WI38 (cell line): Measurements from ENCODE around the gene C19orf67.

Experiments used
- H3K4me3 ChIP-seq: 2 replicates; pipeline ENCODE4 v1.5.1; 2011; ENCODE audit warnings: low read depth, mild to moderate bottlenecking, control low read depth, low read length
- TF ChIP-seq, protein P1 (sequence below): IDR thresholded peaks from 2 replicates; pipeline ENCODE4 v1.5.1; 2012; ENCODE audit warnings: low read depth, mild to moderate bottlenecking, control low read depth, low read length

The C19orf67 gene

DNA sequence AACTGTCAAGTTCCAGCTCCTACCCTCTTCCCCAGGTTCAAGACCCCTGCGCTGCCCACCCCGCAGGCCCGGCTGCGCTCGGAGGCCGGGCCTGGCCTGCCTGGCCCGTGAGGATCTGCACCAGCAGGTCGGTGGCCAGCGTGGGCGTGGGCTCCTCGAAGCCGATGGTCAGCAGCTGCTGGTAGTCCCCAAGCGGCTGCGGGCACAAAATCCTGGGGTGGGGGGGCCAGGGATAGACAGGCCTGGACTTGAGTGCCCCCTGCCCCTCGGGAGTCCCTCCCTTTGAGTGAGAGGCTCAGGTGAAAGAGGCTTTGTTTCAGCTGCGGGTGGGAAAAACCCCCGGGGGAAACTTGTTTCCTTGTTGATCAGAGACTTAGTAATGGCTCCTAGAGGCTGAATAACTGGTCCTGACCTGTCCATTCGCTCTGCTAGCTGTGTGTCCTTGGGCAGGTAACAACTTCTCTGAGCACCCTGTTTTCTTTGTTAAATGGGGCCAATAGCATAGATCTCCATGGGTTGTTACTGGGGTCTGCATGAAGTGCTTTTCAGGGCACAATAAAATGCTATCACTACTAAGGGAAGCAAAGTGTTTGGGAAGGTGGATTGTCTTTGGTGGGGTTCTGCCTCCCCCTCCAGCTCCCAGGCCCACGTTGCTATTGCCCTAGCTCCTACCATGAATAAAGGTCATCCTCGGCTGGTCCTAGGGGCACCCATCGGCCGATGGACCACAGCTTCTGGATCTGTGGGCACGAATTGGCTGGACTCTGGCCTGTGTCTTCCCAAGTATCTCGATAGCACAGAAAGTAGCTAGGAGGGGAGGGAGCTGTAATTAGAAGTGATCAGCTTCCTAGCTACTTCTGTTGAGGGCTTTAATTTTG lies 3.5 kb downstream of the C19orf67 start:
- peak overlapping the region; percentile 74 for H3K4me3 ChIP-seq

DNA sequence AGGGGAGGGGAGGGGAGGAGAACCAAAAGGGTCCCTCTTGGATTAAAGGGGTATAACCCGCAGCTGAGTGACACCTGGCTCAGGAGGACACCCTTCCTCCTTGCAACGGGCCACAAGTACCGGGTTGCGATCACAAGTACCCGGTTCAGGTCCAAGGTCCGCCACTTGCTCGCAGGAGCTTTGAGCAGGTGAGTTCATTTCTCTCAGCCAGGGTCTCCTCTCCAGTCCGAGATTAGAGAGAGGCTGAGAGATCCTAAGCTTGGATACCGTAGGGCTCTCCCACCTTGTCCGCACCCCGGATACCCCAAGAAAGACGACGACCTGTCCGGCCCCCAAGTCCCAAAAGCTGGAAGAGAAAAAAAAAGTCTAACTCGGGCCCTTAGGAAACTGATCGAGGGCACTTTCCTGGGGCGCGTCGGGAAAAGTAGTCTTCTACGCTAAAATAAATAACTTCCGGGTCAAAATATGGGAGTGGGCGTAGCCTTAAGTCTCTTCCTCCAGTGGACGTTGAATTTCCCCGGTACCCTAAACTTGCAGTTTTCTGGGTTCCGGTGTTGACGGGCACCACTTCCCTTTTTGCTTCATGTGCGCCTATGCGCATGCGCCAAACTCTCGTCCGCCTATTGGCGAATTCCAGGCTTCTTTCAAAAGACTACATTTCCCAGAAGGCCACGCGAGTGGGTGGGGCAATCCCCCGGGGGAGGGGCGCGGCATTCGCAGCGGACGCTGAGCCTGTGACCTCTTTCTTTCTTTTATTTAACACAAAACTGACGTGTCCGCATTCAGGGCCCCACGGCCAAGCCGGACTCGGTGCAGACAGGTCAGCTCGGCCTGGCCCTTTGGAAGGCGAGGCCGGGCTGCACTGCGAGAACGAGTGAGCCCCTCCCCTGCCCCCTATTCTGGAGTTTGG lies 4.4 kb downstream of the C19orf67 start:
- TF ChIP-seq, protein P1, sequence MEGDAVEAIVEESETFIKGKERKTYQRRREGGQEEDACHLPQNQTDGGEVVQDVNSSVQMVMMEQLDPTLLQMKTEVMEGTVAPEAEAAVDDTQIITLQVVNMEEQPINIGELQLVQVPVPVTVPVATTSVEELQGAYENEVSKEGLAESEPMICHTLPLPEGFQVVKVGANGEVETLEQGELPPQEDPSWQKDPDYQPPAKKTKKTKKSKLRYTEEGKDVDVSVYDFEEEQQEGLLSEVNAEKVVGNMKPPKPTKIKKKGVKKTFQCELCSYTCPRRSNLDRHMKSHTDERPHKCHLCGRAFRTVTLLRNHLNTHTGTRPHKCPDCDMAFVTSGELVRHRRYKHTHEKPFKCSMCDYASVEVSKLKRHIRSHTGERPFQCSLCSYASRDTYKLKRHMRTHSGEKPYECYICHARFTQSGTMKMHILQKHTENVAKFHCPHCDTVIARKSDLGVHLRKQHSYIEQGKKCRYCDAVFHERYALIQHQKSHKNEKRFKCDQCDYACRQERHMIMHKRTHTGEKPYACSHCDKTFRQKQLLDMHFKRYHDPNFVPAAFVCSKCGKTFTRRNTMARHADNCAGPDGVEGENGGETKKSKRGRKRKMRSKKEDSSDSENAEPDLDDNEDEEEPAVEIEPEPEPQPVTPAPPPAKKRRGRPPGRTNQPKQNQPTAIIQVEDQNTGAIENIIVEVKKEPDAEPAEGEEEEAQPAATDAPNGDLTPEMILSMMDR: no peak
- H3K4me3 ChIP-seq: peak overlapping the region; percentile 78

More for the DNA sequence above, 3.5 kb downstream of the C19orf67 start:
- TF ChIP-seq, protein P1: no peak

DNA sequence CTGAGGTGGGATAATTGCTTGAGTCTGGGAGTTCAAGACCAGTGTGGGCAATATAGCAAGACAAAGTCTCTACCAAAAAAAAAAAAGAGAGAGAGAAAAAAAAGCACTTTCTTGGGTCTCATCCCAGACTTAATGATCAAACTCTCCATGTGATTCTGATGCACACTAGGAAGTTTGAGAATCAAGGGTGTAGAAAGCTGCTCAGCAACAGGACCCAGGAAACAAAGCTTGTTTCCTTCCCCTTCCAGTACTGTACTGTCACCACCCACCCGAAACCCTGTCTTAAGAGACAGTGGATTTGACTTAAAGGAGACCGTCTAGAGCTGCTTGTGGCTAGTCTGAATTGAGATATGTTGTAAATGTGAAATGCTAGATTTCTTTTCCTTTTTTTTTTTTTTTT lies 7.2 kb downstream of the C19orf67 start:
- no peak overlapping the region for H3K4me3 ChIP-seq
- TF ChIP-seq, protein P1: no peak

DNA sequence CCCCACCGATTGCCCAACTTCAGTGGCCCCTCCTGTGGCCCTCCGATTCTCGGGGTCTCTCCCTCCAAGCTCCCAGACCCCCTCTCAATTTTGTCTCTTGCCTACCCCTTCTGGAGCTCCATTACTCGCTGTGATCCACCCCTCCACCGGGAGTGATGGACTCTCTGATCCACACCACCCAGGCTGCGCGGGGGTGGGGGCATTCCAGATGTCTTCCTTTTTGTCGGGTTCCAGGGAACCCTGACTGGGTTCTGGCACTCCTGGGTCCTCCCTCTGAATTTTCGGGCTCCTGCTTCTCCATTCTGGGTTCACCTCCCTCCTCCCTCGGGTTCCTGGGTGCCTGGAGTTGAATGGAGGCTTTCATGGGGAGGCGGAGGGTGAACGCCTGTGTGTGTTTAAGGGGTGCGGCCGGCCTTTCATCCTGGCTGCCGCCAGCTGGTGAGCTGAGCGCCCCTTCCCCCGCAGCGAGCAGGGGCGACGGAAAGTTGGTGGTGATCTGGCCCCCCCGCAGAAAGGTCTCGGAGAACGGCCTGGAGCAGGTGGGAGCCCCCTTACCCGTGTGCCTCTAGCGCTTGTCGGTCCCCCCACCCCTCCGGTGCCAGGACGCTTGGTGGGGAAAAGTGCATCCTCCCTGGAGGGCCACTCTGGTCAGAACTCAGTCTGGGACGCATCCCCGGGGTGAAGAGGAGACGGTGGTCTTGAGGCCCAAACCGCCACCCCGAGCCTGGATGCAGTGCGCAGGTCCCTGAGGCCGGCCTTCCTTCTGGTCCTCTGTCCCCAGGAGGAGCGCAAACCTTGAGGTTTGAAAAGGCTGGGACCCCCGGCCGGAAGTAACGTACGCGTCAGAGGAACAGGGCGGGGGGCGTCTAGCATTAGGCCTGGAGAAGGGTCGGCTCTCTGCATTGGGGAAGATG lies 11.4 kb downstream of the C19orf67 start:
- peak overlapping the region; percentile 74 for H3K4me3 ChIP-seq
- TF ChIP-seq, protein P1: no peak

DNA sequence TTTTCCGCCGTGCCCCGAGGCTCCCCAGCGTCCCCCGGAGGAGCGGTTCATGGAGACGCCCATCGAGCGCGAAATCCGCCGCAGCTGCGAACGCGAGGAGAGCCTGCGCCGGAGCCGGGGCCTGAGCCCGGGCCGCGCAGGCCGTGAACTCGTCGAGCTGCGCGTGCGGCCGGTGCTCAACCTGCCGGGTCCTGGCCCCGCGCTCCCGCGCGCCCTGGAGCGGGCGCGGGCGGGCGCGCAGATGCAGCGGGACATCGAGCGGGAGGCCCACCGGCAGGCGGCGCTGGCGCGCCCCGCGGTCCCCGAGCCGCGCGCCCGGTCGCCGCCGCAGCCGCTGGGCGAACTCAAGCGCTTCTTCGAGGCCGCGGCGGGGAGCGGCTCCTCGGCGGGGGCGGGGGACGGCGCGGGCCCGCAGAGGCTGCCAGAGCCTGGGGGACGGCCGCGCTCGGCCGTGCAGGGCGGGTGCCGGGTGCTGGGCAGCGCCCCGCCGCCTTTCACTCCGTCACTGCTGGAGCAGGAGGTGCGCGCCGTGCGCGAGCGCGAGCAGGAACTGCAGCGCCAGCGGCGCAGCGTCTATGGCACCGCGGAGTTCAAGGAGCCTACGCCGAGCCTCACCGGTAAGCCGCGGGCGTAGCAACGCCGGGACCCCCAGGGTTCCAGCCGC lies 12.2 kb downstream of the C19orf67 start:
- TF ChIP-seq, protein P1: no peak
- H3K4me3 ChIP-seq: peak overlapping the region; percentile 74

DNA sequence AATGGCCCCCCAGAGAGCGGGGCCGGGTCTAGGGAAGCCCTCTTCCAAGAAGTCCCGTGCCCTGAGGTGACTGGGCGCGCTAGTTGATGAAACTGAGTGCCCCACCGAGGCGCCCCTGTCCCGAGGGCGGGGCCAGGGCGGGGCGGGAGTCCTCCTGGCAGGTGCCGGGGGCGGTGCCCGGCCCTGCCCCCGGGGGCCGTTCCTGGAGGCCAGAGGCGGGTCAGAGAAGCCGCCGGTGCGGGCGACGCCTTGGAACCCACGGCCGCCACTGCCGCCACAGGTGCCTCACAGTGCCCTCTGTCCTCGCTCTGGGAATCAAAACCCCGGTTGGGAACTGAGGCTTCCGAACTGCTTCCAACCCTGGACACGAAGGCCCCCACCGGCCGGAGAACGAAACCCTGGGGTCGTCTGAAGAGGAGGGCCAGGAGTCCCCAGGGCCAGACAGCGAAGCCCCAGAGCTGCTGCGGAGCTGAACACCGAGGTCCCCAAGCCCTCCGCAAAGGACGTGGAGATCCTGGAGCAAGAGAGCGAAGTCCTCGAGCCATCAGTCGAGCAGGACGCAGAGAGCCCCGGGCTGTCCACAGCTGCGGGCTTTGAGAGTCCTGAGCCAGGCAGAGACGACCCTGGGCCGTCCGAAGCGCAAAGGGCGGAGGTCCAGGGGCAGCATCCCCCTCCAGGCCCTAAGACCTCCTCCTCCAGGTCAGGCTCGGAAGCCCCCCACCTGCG lies 12.9 kb downstream of the C19orf67 start, which contains the start of gene MISP3:
Gene MISP3 (plus strand): TSS at position 252 of the 726 bp plus-strand sequence. CDS start 524 bp downstream, outside the sequence.
- H3K4me3 ChIP-seq: peak within 1 kb of the TSS; percentile 74
- TF ChIP-seq, protein P1: peak; percentile 6; the same call in 1 of the 2 replicates
